ENCODE data around the gene NCR2. TPM values are rescaled to one million over a fixed set of nuclear protein-coding genes. Genes with fewer than 3 reads are reported as not detected.

NCR2 gene
- total and polyA plus RNA-seq, 9 of the 15 experiments (the other 6 are each of a cell fraction or from before 2014, with no cell fraction given): not detected

DNA sequence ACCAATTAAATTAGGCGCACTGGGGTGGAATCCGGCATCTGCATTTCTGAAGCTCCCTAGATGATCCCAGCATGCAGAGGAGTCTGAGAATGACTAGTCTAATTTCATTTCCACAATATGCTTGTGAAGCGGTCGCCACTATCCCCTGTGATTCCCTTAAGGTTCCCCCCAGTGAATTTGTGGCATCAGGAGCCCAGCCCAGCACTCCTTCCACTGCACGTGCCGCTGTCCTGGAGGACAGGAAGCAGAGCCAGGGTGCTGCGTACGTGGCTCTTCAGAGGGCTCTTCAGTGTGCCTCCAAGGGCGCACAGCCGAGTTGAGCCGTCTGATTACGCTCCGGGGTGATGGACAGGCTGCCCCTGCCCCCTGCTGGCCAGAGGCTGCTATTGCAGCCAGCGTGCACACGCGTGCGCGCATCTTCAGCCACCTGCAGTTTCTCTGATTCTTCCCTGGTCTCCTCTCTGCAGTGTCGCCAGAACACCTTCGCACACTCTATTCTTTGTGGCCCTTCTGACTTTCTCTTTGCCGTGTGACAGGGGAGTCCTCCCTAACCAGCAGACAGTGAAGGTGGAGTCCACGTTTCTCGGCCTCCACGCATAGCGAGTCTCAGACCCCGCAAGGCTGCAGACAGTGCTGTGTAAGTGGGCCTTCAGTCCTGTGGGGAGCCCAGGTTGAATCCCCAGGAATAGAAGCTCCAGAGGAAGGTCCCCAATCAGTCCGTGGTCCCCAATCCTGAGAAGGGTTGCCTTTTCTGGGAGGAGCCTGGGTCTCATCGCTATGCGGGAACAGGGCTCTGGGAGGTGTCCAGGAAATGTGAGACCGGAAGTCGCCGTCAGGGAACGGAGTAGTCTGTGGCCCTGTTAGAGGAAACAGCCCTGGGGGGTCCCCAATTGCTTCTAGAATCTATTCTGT, 16.5 kb upstream of the NCR2 start (continued):
- TF ChIP-seq CBX8 (IDR thresholded peaks at IDR 0.05; ENCODE audit: borderline replicate concordance, extremely low read depth, low read depth, low read length, poor library complexity, severe bottlenecking) (no peak), ZNF431 (CRISPR knock-in tag; IDR thresholded peaks at IDR 0.05) (no peak), EZH2 (IDR thresholded peaks at IDR 0.05; ENCODE audit: borderline replicate concordance, low read depth, low read length) (0 out of 2 replicates have a peak, but pooled peaks have one; percentile 57), MAZ (CRISPR knock-in tag; conservative IDR thresholded peaks at IDR 0.05 in 1 of 2, IDR thresholded peaks at IDR 0.05 in 1 of 2) (peak; percentile 46 to 66)
- TF ChIP-seq, protein P1, sequence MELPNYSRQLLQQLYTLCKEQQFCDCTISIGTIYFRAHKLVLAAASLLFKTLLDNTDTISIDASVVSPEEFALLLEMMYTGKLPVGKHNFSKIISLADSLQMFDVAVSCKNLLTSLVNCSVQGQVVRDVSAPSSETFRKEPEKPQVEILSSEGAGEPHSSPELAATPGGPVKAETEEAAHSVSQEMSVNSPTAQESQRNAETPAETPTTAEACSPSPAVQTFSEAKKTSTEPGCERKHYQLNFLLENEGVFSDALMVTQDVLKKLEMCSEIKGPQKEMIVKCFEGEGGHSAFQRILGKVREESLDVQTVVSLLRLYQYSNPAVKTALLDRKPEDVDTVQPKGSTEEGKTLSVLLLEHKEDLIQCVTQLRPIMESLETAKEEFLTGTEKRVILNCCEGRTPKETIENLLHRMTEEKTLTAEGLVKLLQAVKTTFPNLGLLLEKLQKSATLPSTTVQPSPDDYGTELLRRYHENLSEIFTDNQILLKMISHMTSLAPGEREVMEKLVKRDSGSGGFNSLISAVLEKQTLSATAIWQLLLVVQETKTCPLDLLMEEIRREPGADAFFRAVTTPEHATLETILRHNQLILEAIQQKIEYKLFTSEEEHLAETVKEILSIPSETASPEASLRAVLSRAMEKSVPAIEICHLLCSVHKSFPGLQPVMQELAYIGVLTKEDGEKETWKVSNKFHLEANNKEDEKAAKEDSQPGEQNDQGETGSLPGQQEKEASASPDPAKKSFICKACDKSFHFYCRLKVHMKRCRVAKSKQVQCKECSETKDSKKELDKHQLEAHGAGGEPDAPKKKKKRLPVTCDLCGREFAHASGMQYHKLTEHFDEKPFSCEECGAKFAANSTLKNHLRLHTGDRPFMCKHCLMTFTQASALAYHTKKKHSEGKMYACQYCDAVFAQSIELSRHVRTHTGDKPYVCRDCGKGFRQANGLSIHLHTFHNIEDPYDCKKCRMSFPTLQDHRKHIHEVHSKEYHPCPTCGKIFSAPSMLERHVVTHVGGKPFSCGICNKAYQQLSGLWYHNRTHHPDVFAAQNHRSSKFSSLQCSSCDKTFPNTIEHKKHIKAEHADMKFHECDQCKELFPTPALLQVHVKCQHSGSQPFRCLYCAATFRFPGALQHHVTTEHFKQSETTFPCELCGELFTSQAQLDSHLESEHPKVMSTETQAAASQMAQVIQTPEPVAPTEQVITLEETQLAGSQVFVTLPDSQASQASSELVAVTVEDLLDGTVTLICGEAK (IDR thresholded peaks at IDR 0.05): peak; percentile 58; the same call in 1 of the 2 replicates
- TF ChIP-seq, protein P1 (CRISPR knock-in tag; IDR thresholded peaks at IDR 0.05): no peak
- TF ChIP-seq, protein P2, sequence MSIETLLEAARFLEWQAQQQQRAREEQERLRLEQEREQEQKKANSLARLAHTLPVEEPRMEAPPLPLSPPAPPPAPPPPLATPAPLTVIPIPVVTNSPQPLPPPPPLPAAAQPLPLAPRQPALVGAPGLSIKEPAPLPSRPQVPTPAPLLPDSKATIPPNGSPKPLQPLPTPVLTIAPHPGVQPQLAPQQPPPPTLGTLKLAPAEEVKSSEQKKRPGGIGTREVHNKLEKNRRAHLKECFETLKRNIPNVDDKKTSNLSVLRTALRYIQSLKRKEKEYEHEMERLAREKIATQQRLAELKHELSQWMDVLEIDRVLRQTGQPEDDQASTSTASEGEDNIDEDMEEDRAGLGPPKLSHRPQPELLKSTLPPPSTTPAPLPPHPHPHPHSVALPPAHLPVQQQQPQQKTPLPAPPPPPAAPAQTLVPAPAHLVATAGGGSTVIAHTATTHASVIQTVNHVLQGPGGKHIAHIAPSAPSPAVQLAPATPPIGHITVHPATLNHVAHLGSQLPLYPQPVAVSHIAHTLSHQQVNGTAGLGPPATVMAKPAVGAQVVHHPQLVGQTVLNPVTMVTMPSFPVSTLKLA (conservative IDR thresholded peaks at IDR 0.05): 0 out of 4 replicates have a peak, but pooled peaks have one; percentile 35 to 50
